GM19043 (cell line): ENCODE results near the gene TIPRL.
"Not testable (repeated sequence)": the region's sequence is repeated elsewhere in the genome, so short reads cannot be mapped to it uniquely, and the experiment has no call there.

Experiments
- ATAC-seq: cut with Tn5 transposase; IDR thresholded peaks from one replicate; pipeline ENCODE4 v1.9.1; 2021; ENCODE audit warnings: low read depth; ENCODE audit not compliant: unreplicated experiment

The TIPRL gene

GRCh38 chr1:168157638-168158037, 21.1 kb upstream of the TIPRL start:
- ATAC-seq = no peak

- no peak for ATAC-seq
These were observed 19.5 kb upstream of the TIPRL start for GRCh38 chr1:168159251-168159650.

GRCh38 chr1:168159979-168160378, 18.8 kb upstream of the TIPRL start:
- no peak for ATAC-seq

- ATAC-seq = no peak
These were observed 17.3 kb upstream of the TIPRL start for GRCh38 chr1:168161459-168161858.

GRCh38 chr1:168163670-168164069, 15.1 kb upstream of the TIPRL start:
- no peak for ATAC-seq

- no peak for ATAC-seq
These were observed 14.0 kb upstream of the TIPRL start for GRCh38 chr1:168164771-168165170.

GRCh38 chr1:168167806-168168205, 11.0 kb upstream of the TIPRL start:
- no peak for ATAC-seq

GRCh38 chr1:168170564-168171508, 7.9 kb upstream of the TIPRL start:
- no peak for ATAC-seq

- no peak for ATAC-seq
These were observed 6.4 kb upstream of the TIPRL start for GRCh38 chr1:168172250-168172915.

GRCh38 chr1:168178227-168178637, 530 bp upstream of the TIPRL start:
- ATAC-seq = no peak

GRCh38 chr1:168179438-168180147, 831 bp downstream of the TIPRL start:
- no peak for ATAC-seq

GRCh38 chr1:168180148-168180524, 1.4 kb downstream of the TIPRL start:
- no peak for ATAC-seq

- ATAC-seq = not testable (repeated sequence)
These were observed 2.4 kb downstream of the TIPRL start for GRCh38 chr1:168181063-168181720.

GRCh38 chr1:168187177-168187576, 8.4 kb downstream of the TIPRL start:
- ATAC-seq = no peak

GRCh38 chr1:168190403-168190802, 11.6 kb downstream of the TIPRL start:
- ATAC-seq = no peak

- no peak for ATAC-seq
These were observed 16.7 kb downstream of the TIPRL start for GRCh38 chr1:168195199-168196135.

GRCh38 chr1:168199056-168199455, 20.3 kb downstream of the TIPRL start:
- ATAC-seq = no peak

- ATAC-seq = no peak
These were observed 24.3 kb downstream of the TIPRL start for GRCh38 chr1:168202941-168203654.

- no peak for ATAC-seq
These were observed 27.3 kb downstream of the TIPRL start for GRCh38 chr1:168206111-168206510.
